HepG2 (cell line): ENCODE measurements around the gene TMEM200A.

ENCODE experiments used
- ZNF44 ChIP-seq: sonication (generic); formaldehyde crosslinking; IDR thresholded peaks from 2 replicates; pipeline ENCODE4 v1.5.1; 2020; ENCODE audit warnings: mild to moderate bottlenecking, missing genetic modification reagents
- TF ChIP-seq, protein P1 (sequence below): sonication (generic); formaldehyde crosslinking; IDR thresholded peaks from 2 replicates; pipeline ENCODE4 v1.5.0; 2020; ENCODE audit warnings: mild to moderate bottlenecking, missing genetic modification reagents, moderate library complexity
- TF ChIP-seq, protein P2 (sequence below): sonication (generic); formaldehyde crosslinking; IDR thresholded peaks from 2 replicates; pipeline ENCODE4 v1.8.0; 2022; ENCODE audit warnings: mild to moderate bottlenecking, missing genetic modification reagents, moderate library complexity

DNA sequence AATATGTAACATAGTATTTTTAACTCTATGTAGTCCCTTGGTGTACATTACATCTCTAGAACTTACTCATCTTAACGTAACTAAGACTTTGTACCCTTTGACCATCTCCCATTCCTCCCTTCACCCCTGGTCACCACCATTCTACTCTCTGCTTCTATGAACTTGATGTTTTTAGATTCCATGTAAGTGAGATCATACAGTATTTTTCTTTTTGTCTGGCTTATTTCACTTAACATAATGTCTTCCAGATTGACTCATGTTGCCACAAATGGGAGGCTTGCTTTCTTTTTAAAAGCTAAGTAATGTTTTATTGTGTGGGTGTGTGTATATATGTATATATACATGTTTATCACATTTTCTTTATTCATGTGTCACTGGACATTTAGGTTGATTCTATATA lies 55.8 kb downstream of the TMEM200A start:
- no peak for TF ChIP-seq ZNF44 (CRISPR knock-in tag)
- TF ChIP-seq, protein P1, sequence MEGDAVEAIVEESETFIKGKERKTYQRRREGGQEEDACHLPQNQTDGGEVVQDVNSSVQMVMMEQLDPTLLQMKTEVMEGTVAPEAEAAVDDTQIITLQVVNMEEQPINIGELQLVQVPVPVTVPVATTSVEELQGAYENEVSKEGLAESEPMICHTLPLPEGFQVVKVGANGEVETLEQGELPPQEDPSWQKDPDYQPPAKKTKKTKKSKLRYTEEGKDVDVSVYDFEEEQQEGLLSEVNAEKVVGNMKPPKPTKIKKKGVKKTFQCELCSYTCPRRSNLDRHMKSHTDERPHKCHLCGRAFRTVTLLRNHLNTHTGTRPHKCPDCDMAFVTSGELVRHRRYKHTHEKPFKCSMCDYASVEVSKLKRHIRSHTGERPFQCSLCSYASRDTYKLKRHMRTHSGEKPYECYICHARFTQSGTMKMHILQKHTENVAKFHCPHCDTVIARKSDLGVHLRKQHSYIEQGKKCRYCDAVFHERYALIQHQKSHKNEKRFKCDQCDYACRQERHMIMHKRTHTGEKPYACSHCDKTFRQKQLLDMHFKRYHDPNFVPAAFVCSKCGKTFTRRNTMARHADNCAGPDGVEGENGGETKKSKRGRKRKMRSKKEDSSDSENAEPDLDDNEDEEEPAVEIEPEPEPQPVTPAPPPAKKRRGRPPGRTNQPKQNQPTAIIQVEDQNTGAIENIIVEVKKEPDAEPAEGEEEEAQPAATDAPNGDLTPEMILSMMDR (CRISPR knock-in tag), result no peak
- TF ChIP-seq, protein P2, sequence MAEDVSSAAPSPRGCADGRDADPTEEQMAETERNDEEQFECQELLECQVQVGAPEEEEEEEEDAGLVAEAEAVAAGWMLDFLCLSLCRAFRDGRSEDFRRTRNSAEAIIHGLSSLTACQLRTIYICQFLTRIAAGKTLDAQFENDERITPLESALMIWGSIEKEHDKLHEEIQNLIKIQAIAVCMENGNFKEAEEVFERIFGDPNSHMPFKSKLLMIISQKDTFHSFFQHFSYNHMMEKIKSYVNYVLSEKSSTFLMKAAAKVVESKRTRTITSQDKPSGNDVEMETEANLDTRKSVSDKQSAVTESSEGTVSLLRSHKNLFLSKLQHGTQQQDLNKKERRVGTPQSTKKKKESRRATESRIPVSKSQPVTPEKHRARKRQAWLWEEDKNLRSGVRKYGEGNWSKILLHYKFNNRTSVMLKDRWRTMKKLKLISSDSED (CRISPR knock-in tag), result no peak
